Trophoblast cell (in vitro differentiated cells and primary cell): ENCODE data around the gene KCNH2.
A peak's percentile ranks its signal among the peaks of the same experiment; 100 is the strongest.

Experiments
- DNase-seq, 2 donors: peaks; one replicate each; pipeline ENCODE4 v3.0.0-alpha.2; 2016
- H2AFZ ChIP-seq: 2 replicates; pipeline ENCODE4 v1.6.1; 2013; ENCODE audit warnings: low read length, moderate library complexity, mild to moderate bottlenecking; ENCODE audit not compliant: insufficient read depth, poor library complexity
- H2AK5ac ChIP-seq: 2 replicates; pipeline ENCODE4 v1.6.1; 2013; ENCODE audit warnings: mild to moderate bottlenecking, low read length
- H2BK120ac ChIP-seq: 2 replicates; pipeline ENCODE4 v1.6.1; 2013; ENCODE audit warnings: low read length, mild to moderate bottlenecking, moderate library complexity; ENCODE audit not compliant: insufficient read depth, poor library complexity
- H2BK12ac ChIP-seq: 2 replicates; pipeline ENCODE4 v1.6.1; 2013; ENCODE audit warnings: mild to moderate bottlenecking, low read length, moderate library complexity
- H2BK5ac ChIP-seq: 2 replicates; pipeline ENCODE4 v1.6.1; 2013; ENCODE audit warnings: low read length, low read depth, moderate library complexity, mild to moderate bottlenecking; ENCODE audit not compliant: poor library complexity
- H3K14ac ChIP-seq: 2 replicates; pipeline ENCODE4 v1.6.1; 2013; ENCODE audit warnings: mild to moderate bottlenecking, low read length
- H3K18ac ChIP-seq: 2 replicates; pipeline ENCODE4 v1.6.1; 2013; ENCODE audit warnings: mild to moderate bottlenecking, low read length
- H3K23ac ChIP-seq: 2 replicates; pipeline ENCODE4 v1.6.1; 2013; ENCODE audit warnings: low read length
- H3K27ac ChIP-seq: 2 replicates; pipeline ENCODE4 v1.5.1; 2013; ENCODE audit warnings: low read depth, mild to moderate bottlenecking, inconsistent platforms, low read length, moderate library complexity
- H3K27me3 ChIP-seq: 2 replicates; pipeline ENCODE4 v1.6.1; 2013; ENCODE audit warnings: inconsistent platforms, mild to moderate bottlenecking, low read length, moderate library complexity; ENCODE audit not compliant: insufficient read depth
- H3K36me3 ChIP-seq, 2 experiments: 1 replicate in 1 of 2; 2 replicates in 1 of 2; pipeline ENCODE4 v1.6.1; 2013; ENCODE audit warnings: low read length in 2 of 2, mild to moderate bottlenecking in 2 of 2, moderate library complexity in 1 of 2; ENCODE audit not compliant: insufficient read depth in 2 of 2, control insufficient read depth in 1 of 2
- H3K4ac ChIP-seq: 2 replicates; pipeline ENCODE4 v1.6.1; 2013; ENCODE audit warnings: low read depth, mild to moderate bottlenecking, low read length, moderate library complexity
- H3K4me1 ChIP-seq, 2 experiments: 1 replicate in 1 of 2; 2 replicates in 1 of 2; pipeline ENCODE4 v1.6.1; 2013; ENCODE audit warnings: low read length in 2 of 2, mild to moderate bottlenecking in 2 of 2, moderate library complexity in 1 of 2; ENCODE audit not compliant: insufficient read depth in 2 of 2, control insufficient read depth in 1 of 2
- H3K4me2 ChIP-seq: 2 replicates; pipeline ENCODE4 v1.6.1; 2013; ENCODE audit warnings: inconsistent platforms, mild to moderate bottlenecking, low read length, moderate library complexity
- H3K4me3 ChIP-seq: 2 replicates; pipeline ENCODE4 v1.5.1; 2013; ENCODE audit warnings: mild to moderate bottlenecking, low read depth, low read length, inconsistent platforms
- H3K79me1 ChIP-seq: one replicate; pipeline ENCODE4 v1.6.1; 2013; ENCODE audit warnings: low read length
- H3K79me2 ChIP-seq: 2 replicates; pipeline ENCODE4 v1.6.1; 2013; ENCODE audit warnings: low read length, mild to moderate bottlenecking; ENCODE audit not compliant: control insufficient read depth, insufficient read depth, poor library complexity
- H3K9ac ChIP-seq: 2 replicates; pipeline ENCODE4 v1.6.1; 2013; ENCODE audit warnings: mild to moderate bottlenecking, low read length
- H3K9me3 ChIP-seq: 2 replicates; pipeline ENCODE4 v1.6.1; 2013; ENCODE audit warnings: low read depth, mild to moderate bottlenecking, control low read depth, inconsistent platforms, low read length; ENCODE audit not compliant: insufficient read depth
- H4K12ac ChIP-seq: 2 replicates; pipeline ENCODE4 v1.6.1; 2013; ENCODE audit warnings: low read depth, mild to moderate bottlenecking, low read length, moderate library complexity
- H4K8ac ChIP-seq: 2 replicates; pipeline ENCODE4 v1.6.1; 2013; ENCODE audit warnings: low read depth, mild to moderate bottlenecking, low read length, moderate library complexity
- H4K91ac ChIP-seq: one replicate; pipeline ENCODE4 v1.6.1; 2013; ENCODE audit warnings: low read depth, mild to moderate bottlenecking, low read length, moderate library complexity
- WGBS: extraction: QIAGEN DNeasy Blood & Tissue Kit; methylation state at CpG from one replicate; pipeline ENCODE4 v1.1.7; 2013; ENCODE audit warnings: missing lambda C conversion rate; ENCODE audit not compliant: insufficient read length, insufficient coverage; ENCODE audit errors: extremely low coverage; 5-methylcytosine and 5-hydroxymethylcytosine counted together

Gene KCNH2

DNA sequence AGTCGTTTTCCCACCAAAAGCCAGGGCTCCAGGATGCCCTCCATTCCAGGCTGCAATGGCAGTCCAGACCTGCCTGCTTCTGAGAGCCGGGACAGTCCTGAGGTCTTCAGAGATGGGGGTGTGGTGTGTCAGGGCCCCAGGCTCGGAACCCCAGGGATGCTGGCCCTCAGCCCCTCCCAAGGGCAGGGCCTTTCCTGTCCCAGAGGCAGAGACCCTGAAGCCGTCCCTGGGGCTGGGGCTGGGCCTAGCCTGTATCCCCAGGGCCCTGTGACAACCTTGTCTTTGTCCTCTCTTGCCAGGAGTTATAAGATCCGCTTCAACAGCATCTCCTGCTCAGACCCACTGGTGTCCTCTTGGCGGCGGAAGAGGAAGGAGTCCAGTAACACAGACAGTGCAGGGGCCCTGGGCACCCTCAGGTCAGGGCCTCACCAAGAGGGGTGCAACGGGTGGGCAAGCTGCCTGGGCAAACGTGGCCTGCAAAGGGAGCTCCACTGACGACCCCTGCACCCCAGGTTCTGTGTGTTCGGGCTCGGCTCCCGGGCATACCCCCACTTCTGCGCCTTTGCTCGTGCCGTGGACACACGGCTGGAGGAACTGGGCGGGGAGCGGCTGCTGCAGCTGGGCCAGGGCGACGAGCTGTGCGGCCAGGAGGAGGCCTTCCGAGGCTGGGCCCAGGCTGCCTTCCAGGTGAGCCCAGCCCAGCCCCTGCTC, 28.6 kb upstream of the KCNH2 start:
- Histone ChIP-seq H4K12ac (no peak overlapping the region), H2BK120ac (peak overlapping the region; percentile 52), H3K4ac (no peak overlapping the region), H2BK12ac (peak overlapping the region; percentile 1), H4K8ac (peak overlapping the region; percentile 2), H3K4me2 (no peak overlapping the region), H2BK5ac (no peak overlapping the region), H3K23ac (no peak overlapping the region), H2AK5ac (peak overlapping the region; percentile 1), H3K4me1 (peaks cover 20 to 31% of the 10 kb centered on the region in 2 experiments), H3K36me3 (no peaks in the 10 kb centered on the region), H3K79me1 (peaks cover 7% of the 10 kb centered on the region), H3K14ac (peak overlapping the region; percentile 21), H3K79me2 (no peaks in the 10 kb centered on the region), H3K9ac (no peak overlapping the region), H2AFZ (no peak overlapping the region), H3K27me3 (no peaks in the 10 kb centered on the region), H3K27ac (no peak overlapping the region), H4K91ac (peak overlapping the region; percentile 38), H3K18ac (no peak overlapping the region), H3K9me3 (no peaks in the 10 kb centered on the region), H3K4me3 (no peak overlapping the region)
- WGBS = no CpG with 5 or more reads among the region's 23 CpGs
- DNase-seq = no peak

DNA sequence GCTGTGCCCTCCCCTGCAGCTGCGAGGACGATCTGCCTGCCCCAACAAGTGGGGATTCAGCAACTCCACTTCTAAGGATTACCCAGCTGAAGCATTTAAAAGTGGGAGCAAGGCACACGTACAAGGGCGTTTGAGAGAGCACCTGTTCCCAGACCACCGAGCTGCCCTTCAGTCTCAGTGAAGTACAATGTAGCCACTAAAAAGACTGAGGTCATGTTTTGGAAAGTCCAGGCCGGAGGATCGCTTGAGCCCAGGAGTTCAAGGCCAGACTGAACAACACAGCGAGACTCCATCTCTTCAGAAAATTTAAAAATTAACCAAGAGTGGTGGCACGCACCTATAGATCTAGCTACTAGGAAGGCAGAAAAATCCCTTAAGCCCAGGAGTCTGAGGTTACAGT, 27.4 kb upstream of the KCNH2 start:
- WGBS = no CpG with 5 or more reads among the region's 9 CpGs
- H3K4me3 ChIP-seq = no peak overlapping the region
- H4K12ac ChIP-seq = no peak overlapping the region
- H3K4ac ChIP-seq = no peak overlapping the region
- no peak overlapping the region for H3K23ac ChIP-seq
- H3K36me3 ChIP-seq = no peaks in the 10 kb centered on the region
- H3K27ac ChIP-seq = no peak overlapping the region
- H2AFZ ChIP-seq = no peak overlapping the region
- no peak for DNase-seq
- no peak overlapping the region for H2BK5ac ChIP-seq
- H2BK120ac ChIP-seq = no peak overlapping the region
- H4K91ac ChIP-seq = no peak overlapping the region
- H3K79me1 ChIP-seq = peaks cover 4% of the 10 kb centered on the region
- H3K9ac ChIP-seq = no peak overlapping the region
- no peak overlapping the region for H2BK12ac ChIP-seq
- no peaks in the 10 kb centered on the region for H3K79me2 ChIP-seq
- no peak overlapping the region for H2AK5ac ChIP-seq
- H3K4me2 ChIP-seq = no peak overlapping the region
- H3K14ac ChIP-seq = no peak overlapping the region
- no peaks in the 10 kb centered on the region for H3K9me3 ChIP-seq
- H3K18ac ChIP-seq = no peak overlapping the region
- H3K27me3 ChIP-seq = no peaks in the 10 kb centered on the region
- peaks cover 16 to 28% of the 10 kb centered on the region in 2 experiments for H3K4me1 ChIP-seq
- no peak overlapping the region for H4K8ac ChIP-seq

DNA sequence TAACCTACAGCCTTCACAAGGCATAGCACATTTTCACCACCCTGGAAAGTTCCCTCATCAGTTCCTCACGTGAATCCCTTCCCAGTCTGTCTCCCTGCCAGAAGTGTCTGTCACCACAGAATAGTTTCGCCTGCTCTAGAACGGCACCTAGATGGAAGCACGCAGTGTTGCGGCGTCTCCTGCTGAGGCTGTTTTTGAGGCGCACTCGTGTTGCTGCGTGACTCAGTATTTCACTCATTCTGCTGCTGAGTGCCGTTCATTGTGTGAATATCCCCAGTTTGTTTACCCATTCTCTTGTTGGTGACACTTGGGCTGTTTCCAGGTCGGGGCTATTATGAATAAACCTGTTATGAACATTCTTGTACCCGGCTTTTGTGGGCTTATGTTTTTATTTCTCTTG, 25.5 kb upstream of the KCNH2 start:
- Histone ChIP-seq H2BK120ac (no peak overlapping the region), H2AK5ac (no peak overlapping the region), H3K9ac (no peak overlapping the region), H2BK5ac (no peak overlapping the region), H2AFZ (no peak overlapping the region), H4K8ac (no peak overlapping the region), H4K91ac (no peak overlapping the region), H3K4me1 (peaks cover 14 to 15% of the 10 kb centered on the region in 2 experiments), H3K23ac (no peak overlapping the region), H3K27ac (no peak overlapping the region), H3K14ac (no peak overlapping the region), H3K18ac (no peak overlapping the region), H3K36me3 (no peaks in the 10 kb centered on the region), H3K79me1 (peaks cover 2% of the 10 kb centered on the region), H3K9me3 (peaks cover 4% of the 10 kb centered on the region), H3K4ac (no peak overlapping the region), H4K12ac (no peak overlapping the region), H3K27me3 (no peaks in the 10 kb centered on the region), H3K4me2 (no peak overlapping the region), H3K79me2 (no peaks in the 10 kb centered on the region), H2BK12ac (no peak overlapping the region), H3K4me3 (no peak overlapping the region)
- WGBS = no CpG with 5 or more reads among the region's 12 CpGs
- no peak for DNase-seq

DNA sequence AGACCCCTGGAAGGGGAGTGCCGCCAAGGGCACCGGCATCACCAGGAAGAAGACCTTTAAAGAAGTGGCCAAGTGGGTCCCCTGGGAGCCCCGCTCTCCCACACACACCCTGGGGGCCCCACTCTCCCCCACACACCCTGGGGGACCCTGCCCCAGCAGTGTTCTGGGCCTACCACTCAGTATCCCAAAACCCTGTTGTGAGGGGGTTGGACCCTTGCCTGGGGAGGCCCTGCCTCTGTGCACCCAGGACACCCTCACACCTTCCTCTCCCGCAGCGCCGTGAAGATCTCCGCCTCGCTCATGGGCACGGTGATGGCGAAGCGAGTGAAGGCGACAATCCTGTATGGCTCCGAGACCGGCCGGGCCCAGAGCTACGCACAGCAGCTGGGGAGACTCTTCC, 23.4 kb upstream of the KCNH2 start:
- no peak for DNase-seq
- no CpG with 5 or more reads among the region's 16 CpGs for whole genome bisulfite sequencing
- H3K4ac ChIP-seq = no peak overlapping the region

More for the DNA sequence above, 23.4 kb upstream of the KCNH2 start:
- H3K79me2 ChIP-seq = no peaks in the 10 kb centered on the region
- no peaks in the 10 kb centered on the region for H3K36me3 ChIP-seq
- H3K4me2 ChIP-seq = no peak overlapping the region
- peaks cover 0 to 2% of the 10 kb centered on the region in 2 experiments for H3K4me1 ChIP-seq
- no peak overlapping the region for H3K9ac ChIP-seq
- no peak overlapping the region for H2BK12ac ChIP-seq
- no peaks in the 10 kb centered on the region for H3K27me3 ChIP-seq
- H3K27ac ChIP-seq = no peak overlapping the region
- no peak overlapping the region for H4K91ac ChIP-seq
- H3K9me3 ChIP-seq = peaks cover 4% of the 10 kb centered on the region
- no peak overlapping the region for H2AFZ ChIP-seq
- H3K4me3 ChIP-seq = no peak overlapping the region
- H2BK5ac ChIP-seq = no peak overlapping the region
- H3K79me1 ChIP-seq = no peaks in the 10 kb centered on the region
- H4K8ac ChIP-seq = no peak overlapping the region
- H3K14ac ChIP-seq = no peak overlapping the region
- no peak overlapping the region for H3K23ac ChIP-seq
- no peak overlapping the region for H2AK5ac ChIP-seq
- no peak overlapping the region for H3K18ac ChIP-seq
- no peak overlapping the region for H4K12ac ChIP-seq
- H2BK120ac ChIP-seq = no peak overlapping the region
